Adrenal gland (tissue), 5 donors: Measurements from ENCODE around the gene GEMIN5.

Source experiments
- CTCF ChIP-seq, 6 experiments: fragments of 450-650 bp in 4 of 6; fragments of 200-600 bp in 2 of 6; sonication (generic) in 1 of 6; IDR thresholded peaks; 1 replicate in 5 of 6; 2 replicates in 1 of 6; pipeline versions ENCODE4 v1.5.1 to v1.8.0; 2016 to 2021; ENCODE audit warnings: antibody characterized with exemption in 6 of 6, mild to moderate bottlenecking in 2 of 6, moderate library complexity in 1 of 6
- POLR2A ChIP-seq, 2 donors: fragments of 450-650 bp; IDR thresholded peaks; one replicate each; pipeline ENCODE4 v1.6.1; 2017; ENCODE audit warnings: antibody characterized with exemption in 2 of 2, mild to moderate bottlenecking in 2 of 2, moderate library complexity in 1 of 2
- donor health status: DM: no; HTN: no; CAD: no.

DNA sequence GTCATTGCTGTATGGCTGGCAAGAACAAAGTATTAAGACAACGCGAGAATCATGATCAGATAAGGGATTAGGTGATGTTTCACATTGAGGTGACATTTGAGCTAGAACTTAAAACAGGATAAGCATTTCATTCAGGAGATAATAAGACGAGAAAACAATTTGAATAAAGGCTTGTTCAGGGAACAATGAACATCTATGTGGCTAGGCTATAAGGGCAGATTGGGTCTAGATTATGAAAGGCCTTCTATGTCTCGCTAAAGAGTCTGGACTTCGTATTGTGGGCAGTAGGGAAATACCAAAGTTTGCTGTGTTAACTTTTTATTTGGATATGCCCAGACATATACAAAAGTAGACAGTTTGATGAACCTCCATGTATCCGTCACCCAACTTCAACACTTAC lies 9.8 kb upstream of the GEMIN5 start:
- TF ChIP-seq POLR2A (IDR thresholded peaks at IDR 0.05) (no peak), CTCF (IDR thresholded peaks at IDR 0.05) (no peak)
